GM12878 (cell line): ENCODE measurements around the gene DNAAF9. TPM values are rescaled to one million over a fixed set of nuclear protein-coding genes. Genes with fewer than 3 reads are reported as not detected.

Source experiments
- ATAC-seq: fragments of 200-7000 bp; cut with Tn5 transposase; 3 replicates; pipeline ENCODE4 v1.9.1; 2020; ENCODE audit warnings: mild to moderate bottlenecking, moderate library complexity
- BruUV-seq: library from RNA; stranded (reverse); fragments of 400-500 nt; replicated peaks from 2 replicates; lab custom pipeline; 2021; lab: Mats Ljungman, UMichigan
- CTCF ChIA-PET: fragments of 300-600 bp; sonication (Branson Sonifier 250); formaldehyde crosslinking; extraction: SDS; loops from one replicate; lab custom pipeline; 2021; ENCODE audit warnings: inconsistent platforms; lab: Yijun Ruan, JAX
- POLR2A ChIA-PET: fragments of 350-600 bp; formaldehyde crosslinking; extraction: SDS; loops from one replicate; lab custom pipeline; 2021; ENCODE audit warnings: inconsistent platforms; lab: Charles Lee
- RAD21 ChIA-PET: fragments of 300-600 bp; sonication (Branson Sonifier 250); formaldehyde crosslinking; loops from one replicate; lab custom pipeline; 2023; ENCODE audit warnings: antibody characterized with exemption; ENCODE audit not compliant: unreplicated experiment; lab: Charles Lee
- SMC1A ChIA-PET: fragments of 300-600 bp; sonication (Branson Sonifier 250); formaldehyde crosslinking; loops from one replicate; lab custom pipeline; 2023; ENCODE audit not compliant: unreplicated experiment, uncharacterized antibody; lab: Charles Lee
- DNase-seq: peaks from one replicate; pipeline ENCODE4 v3.0.0-alpha.2; 2011; ENCODE audit warnings: low read depth, low spot score
- FAIRE-seq: peaks from 3 replicates; lab custom pipeline; 2011; peaks lifted over from hg19 to GRCh38; lab: Jason Lieb, UNC
- H2AFZ ChIP-seq: 2 replicates; pipeline ENCODE4 v1.6.0; 2011; ENCODE audit warnings: low read depth, low read length, control low read depth; ENCODE audit not compliant: control insufficient read depth
- H3K27ac ChIP-seq: 2 replicates; pipeline ENCODE4 v1.5.1; 2011; ENCODE audit warnings: control low read depth; ENCODE audit not compliant: control insufficient read depth, insufficient read depth
- H3K27me3 ChIP-seq, 2 experiments: replicated peaks in 1 of 2; 2 replicates each; pipeline versions ENCODE4 v1.6.0 to v1.6.1; 2011; ENCODE audit warnings: low read length in 1 of 2; ENCODE audit not compliant: control insufficient read depth in 2 of 2, insufficient read depth in 2 of 2
- H3K36me3 ChIP-seq, 2 experiments: 2 replicates each; pipeline ENCODE4 v1.5.1; 2011; ENCODE audit warnings: low read length in 1 of 2; ENCODE audit not compliant: control insufficient read depth in 2 of 2, insufficient read depth in 2 of 2
- H3K4me1 ChIP-seq: 2 replicates; pipeline ENCODE4 v1.6.1; 2011; ENCODE audit warnings: mild to moderate bottlenecking, low read length, moderate library complexity, mixed read lengths; ENCODE audit not compliant: control insufficient read depth, insufficient read depth
- H3K4me2 ChIP-seq: 2 replicates; pipeline ENCODE4 v1.6.0; 2011; ENCODE audit warnings: control low read depth; ENCODE audit not compliant: control insufficient read depth, insufficient read depth
- H3K4me3 ChIP-seq: fragments of 200-600 bp; sonication (generic); 2 replicates; pipeline ENCODE4 v1.5.1; 2016
- H3K79me2 ChIP-seq: 2 replicates; pipeline ENCODE4 v1.6.0; 2011; ENCODE audit warnings: low read length; ENCODE audit not compliant: control insufficient read depth, insufficient read depth
- H3K9ac ChIP-seq: 2 replicates; pipeline ENCODE4 v1.8.0; 2011; ENCODE audit warnings: low read length, control low read depth, mixed read lengths; ENCODE audit not compliant: control insufficient read depth, insufficient read depth
- H3K9me3 ChIP-seq: replicated peaks from 3 replicates; pipeline ENCODE4 v1.5.1; 2011; ENCODE audit warnings: mild to moderate bottlenecking, low read length; ENCODE audit not compliant: control insufficient read depth, insufficient read depth
- H4K20me1 ChIP-seq: 2 replicates; pipeline ENCODE4 v1.6.0; 2011; ENCODE audit not compliant: control insufficient read depth, insufficient read depth
- BRCA1 ChIP-seq: IDR thresholded peaks from 2 replicates; pipeline ENCODE4 v1.6.1; 2011; ENCODE audit warnings: low read depth, low read length, improper control_type of control experiment
- CBFB ChIP-seq: IDR thresholded peaks from 2 replicates; pipeline ENCODE4 v1.6.1; 2016; ENCODE audit warnings: antibody characterized with exemption, low read depth
- CEBPB ChIP-seq, 2 experiments: fragments of 150-350 bp in 1 of 2; IDR thresholded peaks; 2 replicates each; pipeline ENCODE4 v1.6.1; 2012 to 2014; ENCODE audit warnings: low read depth in 2 of 2, low read length in 2 of 2, borderline replicate concordance in 1 of 2, inconsistent platforms in 1 of 2
- DPF2 ChIP-seq: fragments of 450-650 bp; IDR thresholded peaks from 2 replicates; pipeline ENCODE4 v1.6.1; 2017; ENCODE audit warnings: mild to moderate bottlenecking
- ETV6 ChIP-seq, 2 experiments: fragments of 450-650 bp in 1 of 2; IDR thresholded peaks in 1 of 2; conservative IDR thresholded peaks in 1 of 2; 2 replicates each; pipeline ENCODE4 v1.6.1; 2014; ENCODE audit warnings: antibody characterized with exemption in 1 of 2, borderline replicate concordance in 1 of 2, low read depth in 1 of 2, mild to moderate bottlenecking in 1 of 2, moderate library complexity in 1 of 2
- GATAD2B ChIP-seq: fragments of 450-650 bp; conservative IDR thresholded peaks from 2 replicates; pipeline ENCODE4 v1.6.1; 2017; ENCODE audit warnings: low read depth, mild to moderate bottlenecking, moderate library complexity
- IKZF2 ChIP-seq, 2 experiments: fragments of 450-650 bp; IDR thresholded peaks; 2 replicates each; pipeline ENCODE4 v1.6.1; 2017; ENCODE audit warnings: mild to moderate bottlenecking in 2 of 2, moderate library complexity in 2 of 2
- KLF5 ChIP-seq: fragments of 450-650 bp; IDR thresholded peaks from 2 replicates; pipeline ENCODE4 v1.6.1; 2014; ENCODE audit warnings: mild to moderate bottlenecking; ENCODE audit not compliant: partially characterized antibody
- MYC ChIP-seq: IDR thresholded peaks from 2 replicates; pipeline ENCODE4 v1.6.1; 2011; ENCODE audit warnings: mild to moderate bottlenecking, low read length, moderate library complexity, inconsistent platforms; ENCODE audit not compliant: insufficient read depth, insufficient replicate concordance, insufficient read length, severe bottlenecking
- NRF1 ChIP-seq: conservative IDR thresholded peaks from 2 replicates; pipeline ENCODE4 v1.6.1; 2011; ENCODE audit warnings: mild to moderate bottlenecking, low read depth, low read length, improper control_type of control experiment
- PAX8 ChIP-seq: fragments of 450-650 bp; IDR thresholded peaks from 2 replicates; pipeline ENCODE4 v1.6.1; 2017; ENCODE audit warnings: mild to moderate bottlenecking, moderate library complexity
- POLR2AphosphoS2 ChIP-seq: IDR thresholded peaks from 2 replicates; pipeline ENCODE4 v1.6.1; 2011; ENCODE audit warnings: low read depth, mild to moderate bottlenecking, low read length, improper control_type of control experiment, moderate library complexity
- SRF ChIP-seq, 2 experiments: IDR thresholded peaks; 2 replicates each; pipeline ENCODE4 v1.6.1; 2011; ENCODE audit warnings: low read depth in 2 of 2, low read length in 2 of 2, mild to moderate bottlenecking in 1 of 2, moderate library complexity in 1 of 2
- STAT3 ChIP-seq: IDR thresholded peaks from 2 replicates; pipeline ENCODE4 v1.6.1; 2011; ENCODE audit warnings: low read depth, low read length, improper control_type of control experiment
- ZBED1 ChIP-seq: IDR thresholded peaks from 2 replicates; pipeline ENCODE4 v1.6.1; 2016; ENCODE audit warnings: borderline replicate concordance
- ZNF217 ChIP-seq: fragments of 450-650 bp; IDR thresholded peaks from 2 replicates; pipeline ENCODE4 v1.6.1; 2017; ENCODE audit warnings: antibody characterized with exemption, mild to moderate bottlenecking
- WGBS: methylation state at CpG from one replicate; pipeline ENCODE4 v1.1.6; 2016; ENCODE audit warnings: low lambda C conversion rate; ENCODE audit not compliant: insufficient replicate concordance, insufficient coverage; ENCODE audit errors: missing lambda C conversion rate; 5-methylcytosine and 5-hydroxymethylcytosine counted together
- in situ Hi-C: fragments of 300-500 bp; cut with MboI; formaldehyde crosslinking; loops from 9 replicates; pipeline ENCODE4 v1.14.3; 2018; ENCODE audit warnings: mixed read lengths
- intact Hi-C: fragments of 100-400 bp; cut with micrococcal nuclease; formaldehyde crosslinking; loops from one replicate; pipeline ENCODE4 v1.14.2; 2022; ENCODE audit not compliant: unreplicated experiment
- polyA plus RNA-seq, 11 experiments: library from polyadenylated mRNA; depleted of rRNA in 4 of 11; unstranded in 6 of 11; stranded (reverse) in 5 of 11; fragments of >200 nt; fragmentation: Nextera tagmentation in 4 of 11; fragmentation: Illumina TruSeq in 1 of 11; extraction: Ambion mirVana in 4 of 11; extraction: Trizol in 1 of 11; gene quantifications; 1 replicate in 1 of 11; 2 replicates in 10 of 11; pipeline versions ENCODE4 v1.2.1 to v1.2.3, GENCODE V29; 2011 to 2016; ENCODE audit warnings: inconsistent platforms in 2 of 11, missing spikeins in 2 of 11, low read depth in 1 of 11
- total RNA-seq, 4 experiments: library from RNA; depleted of rRNA in 3 of 4; stranded (reverse); fragments of >200 nt in 3 of 4; fragmentation: Illumina TruSeq in 1 of 4; extraction: Trizol in 1 of 4; gene quantifications; 2 replicates each; pipeline versions ENCODE4 v1.2.1 to v1.2.3, GENCODE V29; 2013 to 2021
- TF ChIP-seq, protein P1 (sequence below): fragments of 450-650 bp; IDR thresholded peaks from 2 replicates; pipeline ENCODE4 v1.6.1; 2018; ENCODE audit warnings: mild to moderate bottlenecking, low read depth, moderate library complexity; ENCODE audit not compliant: partially characterized antibody
- TF ChIP-seq, protein P2 (sequence below): fragments of 450-650 bp; IDR thresholded peaks from 2 replicates; pipeline ENCODE4 v1.6.1; 2016; ENCODE audit warnings: mild to moderate bottlenecking

The DNAAF9 gene
- total and polyA plus RNA-seq, 10 of the 15 experiments (the other 5 are each of a cell fraction or from before 2014, with no cell fraction given): 0.08 to 2.1 (median 1.3) TPM

DNA sequence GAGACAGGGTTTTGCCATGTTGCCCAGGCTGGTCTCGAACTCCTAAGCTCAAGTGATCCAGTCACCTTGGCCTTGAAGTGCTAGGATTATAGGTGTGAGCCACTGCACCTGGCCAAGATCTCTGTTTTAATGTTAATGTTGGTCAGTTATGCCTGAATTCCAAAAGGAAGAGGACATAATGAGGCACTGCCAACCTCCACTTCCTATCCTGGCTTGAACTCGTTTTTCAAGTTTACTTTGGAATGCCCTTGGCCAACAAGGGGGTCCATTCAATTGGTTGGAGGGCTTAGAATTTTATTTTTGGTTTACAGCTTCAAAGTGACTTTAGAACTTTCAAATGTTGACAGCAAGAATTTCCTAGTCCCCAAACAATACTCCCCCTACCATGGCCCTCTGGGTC lies 29.8 kb downstream of the DNAAF9 start:
- H3K36me3 ChIP-seq: no peaks in the 10 kb centered on the region
- H3K9ac ChIP-seq: no peak overlapping the region
- no peaks in the 10 kb centered on the region for H3K4me1 ChIP-seq
- FAIRE-seq: no peak
- H2AFZ ChIP-seq: no peak overlapping the region
- DNase-seq: no peak
- 9% methylated on average over 2 of the region's 2 CpGs for WGBS
- no peak for TF ChIP-seq PAX8
- TF ChIP-seq DPF2: no peak
- TF ChIP-seq ZNF217: no peak
- no peak for TF ChIP-seq STAT3
- TF ChIP-seq BRCA1: no peak
- TF ChIP-seq ETV6 (conservative IDR thresholded peaks at IDR 0.05 in 1 of 2, IDR thresholded peaks at IDR 0.05 in 1 of 2; ENCODE audit: borderline replicate concordance in 1 of 2, low read depth in 1 of 2): no peak
- no peak for TF ChIP-seq CBFB
- no peak for TF ChIP-seq MYC
- TF ChIP-seq, protein P1, sequence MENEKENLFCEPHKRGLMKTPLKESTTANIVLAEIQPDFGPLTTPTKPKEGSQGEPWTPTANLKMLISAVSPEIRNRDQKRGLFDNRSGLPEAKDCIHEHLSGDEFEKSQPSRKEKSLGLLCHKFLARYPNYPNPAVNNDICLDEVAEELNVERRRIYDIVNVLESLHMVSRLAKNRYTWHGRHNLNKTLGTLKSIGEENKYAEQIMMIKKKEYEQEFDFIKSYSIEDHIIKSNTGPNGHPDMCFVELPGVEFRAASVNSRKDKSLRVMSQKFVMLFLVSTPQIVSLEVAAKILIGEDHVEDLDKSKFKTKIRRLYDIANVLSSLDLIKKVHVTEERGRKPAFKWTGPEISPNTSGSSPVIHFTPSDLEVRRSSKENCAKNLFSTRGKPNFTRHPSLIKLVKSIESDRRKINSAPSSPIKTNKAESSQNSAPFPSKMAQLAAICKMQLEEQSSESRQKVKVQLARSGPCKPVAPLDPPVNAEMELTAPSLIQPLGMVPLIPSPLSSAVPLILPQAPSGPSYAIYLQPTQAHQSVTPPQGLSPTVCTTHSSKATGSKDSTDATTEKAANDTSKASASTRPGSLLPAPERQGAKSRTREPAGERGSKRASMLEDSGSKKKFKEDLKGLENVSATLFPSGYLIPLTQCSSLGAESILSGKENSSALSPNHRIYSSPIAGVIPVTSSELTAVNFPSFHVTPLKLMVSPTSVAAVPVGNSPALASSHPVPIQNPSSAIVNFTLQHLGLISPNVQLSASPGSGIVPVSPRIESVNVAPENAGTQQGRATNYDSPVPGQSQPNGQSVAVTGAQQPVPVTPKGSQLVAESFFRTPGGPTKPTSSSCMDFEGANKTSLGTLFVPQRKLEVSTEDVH: no peak
- no peak for TF ChIP-seq KLF5
- no peak for TF ChIP-seq NRF1
- TF ChIP-seq POLR2AphosphoS2: no peak
- TF ChIP-seq, protein P2, sequence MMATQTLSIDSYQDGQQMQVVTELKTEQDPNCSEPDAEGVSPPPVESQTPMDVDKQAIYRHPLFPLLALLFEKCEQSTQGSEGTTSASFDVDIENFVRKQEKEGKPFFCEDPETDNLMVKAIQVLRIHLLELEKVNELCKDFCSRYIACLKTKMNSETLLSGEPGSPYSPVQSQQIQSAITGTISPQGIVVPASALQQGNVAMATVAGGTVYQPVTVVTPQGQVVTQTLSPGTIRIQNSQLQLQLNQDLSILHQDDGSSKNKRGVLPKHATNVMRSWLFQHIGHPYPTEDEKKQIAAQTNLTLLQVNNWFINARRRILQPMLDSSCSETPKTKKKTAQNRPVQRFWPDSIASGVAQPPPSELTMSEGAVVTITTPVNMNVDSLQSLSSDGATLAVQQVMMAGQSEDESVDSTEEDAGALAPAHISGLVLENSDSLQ: no peak
- TF ChIP-seq GATAD2B: no peak
- TF ChIP-seq IKZF2 (IDR thresholded peaks at IDR 0.05): no peak
- TF ChIP-seq CEBPB (IDR thresholded peaks at IDR 0.05; ENCODE audit: borderline replicate concordance in 1 of 2, low read depth in 2 of 2, low read length in 2 of 2): no peak
- TF ChIP-seq ZBED1: no peak
- TF ChIP-seq SRF (IDR thresholded peaks at IDR 0.05; ENCODE audit: low read depth in 2 of 2, low read length in 2 of 2): no peak
- in situ Hi-C loops: no loop called here
- intact Hi-C loops: no loop called here
- H3K27ac ChIP-seq: no peak overlapping the region
- no TSS peak for BruUV-seq
- no peaks in the 10 kb centered on the region for H3K9me3 ChIP-seq
- ChIA-PET CTCF (interaction anchor here (0.6 kb wide), 1 partner anchor 455 kb away, joined by 3 read pairs; no protein-coding TSS in a partner anchor), RAD21 (no interaction called here), SMC1A (interaction anchor here (0.7 kb wide), 1 partner anchor 192 kb away, joined by 3 read pairs; no protein-coding TSS in a partner anchor), POLR2A (no interaction called here)
- no peaks in the 10 kb centered on the region for H3K27me3 ChIP-seq
- H3K4me2 ChIP-seq: no peak overlapping the region
- ATAC-seq: no peak
- no peaks in the 10 kb centered on the region for H4K20me1 ChIP-seq
- no peaks in the 10 kb centered on the region for H3K79me2 ChIP-seq
- H3K4me3 ChIP-seq: no peak overlapping the region
